IMR-90 (cell line): ENCODE data around the gene CD207. TPM values are rescaled to one million over a fixed set of nuclear protein-coding genes. Genes with fewer than 3 reads are reported as not detected.

Experiments
- ATAC-seq: fragments of 200-7000 bp; cut with Tn5 transposase; 2 replicates; pipeline ENCODE4 v1.9.1; 2020; ENCODE audit warnings: low read depth, mild to moderate bottlenecking, moderate library complexity
- BruUV-seq: library from RNA; stranded (reverse); fragments of 400-500 nt; replicated peaks from 2 replicates; lab custom pipeline; 2021; lab: Mats Ljungman, UMichigan
- CTCF ChIA-PET: fragments of 300-600 bp; formaldehyde crosslinking; extraction: SDS; loops from one replicate; lab custom pipeline; 2021; ENCODE audit warnings: antibody characterized with exemption; lab: Yijun Ruan, JAX
- POLR2A ChIA-PET: fragments of 300-600 bp; sonication (Branson Sonifier 250); formaldehyde crosslinking; loops from one replicate; lab custom pipeline; 2022; ENCODE audit warnings: antibody characterized with exemption; ENCODE audit not compliant: unreplicated experiment; lab: Charles Lee
- DNase-seq: peaks from one replicate; pipeline ENCODE4 v3.0.0; 2013
- H2AFZ ChIP-seq: replicated peaks from 2 replicates; pipeline ENCODE3; 2013; ENCODE audit warnings: low read length, mild to moderate bottlenecking; ENCODE audit not compliant: poor library complexity
- H2AK5ac ChIP-seq: 2 replicates; pipeline ENCODE4 v1.6.1; 2013; ENCODE audit warnings: low read depth, low read length, inconsistent platforms
- H2AK9ac ChIP-seq: replicated peaks from 2 replicates; pipeline ENCODE3; 2013; ENCODE audit warnings: mild to moderate bottlenecking, low read depth, low read length, moderate library complexity; ENCODE audit not compliant: poor library complexity
- H2BK120ac ChIP-seq: 2 replicates; pipeline ENCODE4 v1.6.1; 2013; ENCODE audit warnings: low read depth, low read length, inconsistent platforms
- H2BK15ac ChIP-seq: 3 replicates; pipeline ENCODE4 v1.6.1; 2013; ENCODE audit warnings: low read depth, low read length, inconsistent platforms
- H2BK20ac ChIP-seq: 2 replicates; pipeline ENCODE4 v1.6.1; 2013; ENCODE audit warnings: low read depth, mild to moderate bottlenecking, inconsistent platforms, low read length, moderate library complexity
- H2BK5ac ChIP-seq: 2 replicates; pipeline ENCODE4 v1.6.1; 2013; ENCODE audit warnings: mild to moderate bottlenecking, low read depth, low read length, inconsistent platforms; ENCODE audit not compliant: poor library complexity, severe bottlenecking
- H3K14ac ChIP-seq: replicated peaks from 2 replicates; pipeline ENCODE4 v1.6.1; 2013; ENCODE audit warnings: low read depth, low read length, inconsistent platforms
- H3K18ac ChIP-seq: 2 replicates; pipeline ENCODE4 v1.6.1; 2013; ENCODE audit warnings: low read depth, low read length, control low read depth
- H3K23ac ChIP-seq: 2 replicates; pipeline ENCODE4 v1.6.1; 2013; ENCODE audit warnings: low read depth, low read length, inconsistent platforms
- H3K27ac ChIP-seq: 2 replicates; pipeline ENCODE4 v1.5.1; 2013; ENCODE audit warnings: mild to moderate bottlenecking, control low read depth, low read length; ENCODE audit not compliant: insufficient read depth
- H3K27me3 ChIP-seq: 2 replicates; pipeline ENCODE4 v1.6.1; 2013; ENCODE audit warnings: low read length; ENCODE audit not compliant: control insufficient read depth, insufficient read depth
- H3K36me3 ChIP-seq: 2 replicates; pipeline ENCODE4 v1.6.1; 2013; ENCODE audit warnings: low read length, mixed read lengths; ENCODE audit not compliant: control insufficient read depth, insufficient read depth
- H3K4ac ChIP-seq: 2 replicates; pipeline ENCODE4 v1.6.1; 2013; ENCODE audit warnings: low read depth, low read length, inconsistent platforms
- H3K4me1 ChIP-seq: 2 replicates; pipeline ENCODE4 v1.6.1; 2013; ENCODE audit warnings: low read length, mixed read lengths; ENCODE audit not compliant: control insufficient read depth, insufficient read depth
- H3K4me2 ChIP-seq: 2 replicates; pipeline ENCODE4 v1.6.1; 2013; ENCODE audit warnings: low read depth, mild to moderate bottlenecking, control low read depth, low read length, moderate library complexity
- H3K4me3 ChIP-seq: 2 replicates; pipeline ENCODE4 v1.5.1; 2013; ENCODE audit warnings: low read depth, mild to moderate bottlenecking, control low read depth, low read length, moderate library complexity; ENCODE audit not compliant: insufficient read depth
- H3K56ac ChIP-seq: 2 replicates; pipeline ENCODE4 v1.6.1; 2013; ENCODE audit warnings: low read length, inconsistent platforms; ENCODE audit not compliant: insufficient read depth; ENCODE audit errors: extremely low read depth
- H3K79me1 ChIP-seq, 2 experiments: 2 replicates each; pipeline ENCODE4 v1.6.1; 2013; ENCODE audit warnings: low read length in 2 of 2, inconsistent platforms in 1 of 2, low read depth in 1 of 2
- H3K9ac ChIP-seq: 2 replicates; pipeline ENCODE4 v1.6.1; 2013; ENCODE audit warnings: low read depth, low read length, control low read depth
- H3K9me1 ChIP-seq: 2 replicates; pipeline ENCODE4 v1.6.1; 2013; ENCODE audit warnings: low read length, inconsistent platforms; ENCODE audit not compliant: insufficient read depth
- H3K9me3 ChIP-seq: 2 replicates; pipeline ENCODE4 v1.6.1; 2013; ENCODE audit warnings: low read length; ENCODE audit not compliant: control insufficient read depth, insufficient read depth
- H4K20me1 ChIP-seq: 2 replicates; pipeline ENCODE4 v1.6.1; 2013; ENCODE audit warnings: low read length, inconsistent platforms; ENCODE audit not compliant: insufficient read depth
- H4K5ac ChIP-seq: 2 replicates; pipeline ENCODE4 v1.6.1; 2013; ENCODE audit warnings: mild to moderate bottlenecking, low read depth, low read length, control low read depth
- H4K8ac ChIP-seq, 2 experiments: 2 replicates each; pipeline ENCODE4 v1.6.1; 2013; ENCODE audit warnings: low read depth in 2 of 2, low read length in 2 of 2, control low read depth in 1 of 2, inconsistent platforms in 1 of 2
- H4K91ac ChIP-seq: 2 replicates; pipeline ENCODE4 v1.6.1; 2013; ENCODE audit warnings: low read depth, low read length, inconsistent platforms; ENCODE audit not compliant: insufficient read depth
- CEBPB ChIP-seq: IDR thresholded peaks from 2 replicates; pipeline ENCODE4 v1.6.1; 2012; ENCODE audit warnings: low read depth, low read length, improper control_type of control experiment
- CHD1 ChIP-seq: IDR thresholded peaks from 2 replicates; pipeline ENCODE4 v1.6.1; 2012; ENCODE audit warnings: low read depth, low read length, improper control_type of control experiment
- MAFK ChIP-seq: IDR thresholded peaks from 2 replicates; pipeline ENCODE4 v1.6.1; 2012; ENCODE audit warnings: low read depth, low read length, improper control_type of control experiment
- MAZ ChIP-seq: IDR thresholded peaks from 2 replicates; pipeline ENCODE4 v1.6.1; 2012; ENCODE audit warnings: low read depth, mild to moderate bottlenecking, low read length, improper control_type of control experiment, moderate library complexity, borderline replicate concordance
- MXI1 ChIP-seq: IDR thresholded peaks from 2 replicates; pipeline ENCODE4 v1.6.1; 2012; ENCODE audit warnings: low read depth, mild to moderate bottlenecking, low read length, moderate library complexity, borderline replicate concordance
- NFE2L2 ChIP-seq: fragments of 150-350 bp; IDR thresholded peaks from 2 replicates; pipeline ENCODE4 v1.6.1; 2016; ENCODE audit warnings: low read depth, mild to moderate bottlenecking, low read length
- POLR2A ChIP-seq: IDR thresholded peaks from 2 replicates; pipeline ENCODE4 v1.6.1; 2012; ENCODE audit warnings: mild to moderate bottlenecking, low read depth, low read length
- RAD21 ChIP-seq: IDR thresholded peaks from 2 replicates; pipeline ENCODE4 v1.6.1; 2012; ENCODE audit warnings: low read length, improper control_type of control experiment
- RCOR1 ChIP-seq: IDR thresholded peaks from 2 replicates; pipeline ENCODE4 v1.6.1; 2012; ENCODE audit warnings: mild to moderate bottlenecking, low read length, improper control_type of control experiment; ENCODE audit not compliant: insufficient replicate concordance
- SMC3 ChIP-seq: fragments of 150-350 bp; IDR thresholded peaks from 2 replicates; pipeline ENCODE4 v1.6.1; 2016; ENCODE audit warnings: low read depth, mild to moderate bottlenecking, antibody characterized with exemption, low read length, moderate library complexity
- WGBS, 2 experiments: methylation state at CpG; one replicate each; pipeline versions ENCODE4 v1.1.5 to v1.1.7; 2013; ENCODE audit warnings: missing lambda C conversion rate in 2 of 2; ENCODE audit not compliant: insufficient read length in 1 of 2; ENCODE audit errors: extremely low coverage in 2 of 2; 5-methylcytosine and 5-hydroxymethylcytosine counted together
- dilution Hi-C: fragments of 300-500 bp; cut with HindIII; formaldehyde crosslinking; loops from one replicate; pipeline ENCODE4 v1.14.3; 2018; ENCODE audit warnings: low sequenced_read_pairs; ENCODE audit not compliant: unreplicated experiment
- in situ Hi-C: fragments of 300-500 bp; cut with MboI; formaldehyde crosslinking; loops from 3 replicates; pipeline ENCODE4 v1.14.3; 2019; ENCODE audit warnings: low sequenced_read_pairs, inconsistent platforms, mixed read lengths
- intact Hi-C: fragments of 100-400 bp; cut with micrococcal nuclease; formaldehyde crosslinking; loops from 2 replicates; pipeline ENCODE4 v1.10.0; 2022
- polyA plus RNA-seq, 3 experiments: library from polyadenylated mRNA; depleted of rRNA; stranded (reverse); fragments of >200 nt; gene quantifications; 2 replicates each; pipeline ENCODE4 v1.2.3, GENCODE V29; 2012; ENCODE audit warnings: low replicate concordance in 1 of 3
- total RNA-seq: library from RNA; depleted of rRNA; stranded (reverse); fragments of >200 nt; gene quantifications from 2 replicates; pipeline ENCODE4 v1.2.3, GENCODE V29; 2012
- TF ChIP-seq, protein P1 (sequence below): conservative IDR thresholded peaks from 2 replicates; pipeline ENCODE4 v1.5.1; 2012; ENCODE audit warnings: mild to moderate bottlenecking, low read depth, low read length, improper control_type of control experiment
- TF ChIP-seq, protein P2 (sequence below): fragments of 150-350 bp; IDR thresholded peaks from 2 replicates; pipeline ENCODE4 v1.6.1; 2016; ENCODE audit warnings: low read depth, mild to moderate bottlenecking, low read length, moderate library complexity, borderline replicate concordance
- TF ChIP-seq, protein P3 (sequence below): fragments of 150-350 bp; IDR thresholded peaks from 2 replicates; pipeline ENCODE4 v1.6.1; 2017; ENCODE audit warnings: mild to moderate bottlenecking, antibody characterized with exemption, low read length, low read depth

The CD207 gene
- total and polyA plus RNA-seq, 2 of the 4 experiments (the other 2 are of a cell fraction) = not detected

DNA sequence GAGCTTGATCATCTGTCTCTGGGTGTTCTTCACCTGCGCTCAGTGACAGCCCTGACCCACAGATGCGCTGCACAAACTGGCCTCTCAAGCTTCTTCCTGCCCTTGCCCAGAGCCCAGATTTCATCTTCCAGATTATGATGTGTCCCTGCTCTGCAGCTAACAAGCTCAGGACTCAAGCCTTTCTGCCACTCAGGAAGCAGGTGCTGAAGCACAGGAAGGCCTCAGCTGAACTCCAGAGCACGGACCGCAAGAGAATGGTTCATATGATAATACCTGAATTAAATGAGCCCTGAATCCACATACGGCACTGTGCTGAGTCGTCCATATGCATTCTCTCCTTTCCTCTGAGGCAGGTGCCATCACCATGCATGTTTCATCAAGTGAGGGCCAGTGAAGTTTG is 3.8 kb downstream of the CD207 start:
- intact Hi-C loops (no loop called here), in situ Hi-C loops (no loop called here), dilution Hi-C loops (no loop called here)
- no TSS peak for BruUV-seq
- ATAC-seq (no peak), DNase-seq (no peak)
- no peak overlapping the region for H2AK9ac ChIP-seq
- no peak overlapping the region for H4K5ac ChIP-seq
- H3K4me2 ChIP-seq = no peak overlapping the region
- H3K79me1 ChIP-seq = no peaks in the 10 kb centered on the region
- no peak overlapping the region for H3K9ac ChIP-seq
- H3K9me1 ChIP-seq = no peaks in the 10 kb centered on the region
- no peak overlapping the region for H2BK15ac ChIP-seq
- ChIA-PET CTCF (no interaction called here), POLR2A (no interaction called here)
- no peak overlapping the region for H2BK20ac ChIP-seq
- no peak overlapping the region for H3K23ac ChIP-seq
- no peaks in the 10 kb centered on the region for H3K4me1 ChIP-seq
- no peaks in the 10 kb centered on the region for H3K9me3 ChIP-seq
- no peak overlapping the region for H2BK5ac ChIP-seq
- no peak overlapping the region for H2AK5ac ChIP-seq
- H3K4ac ChIP-seq = no peak overlapping the region
- no peak overlapping the region for H3K14ac ChIP-seq
- no peak overlapping the region for H4K8ac ChIP-seq
- no peak overlapping the region for H4K91ac ChIP-seq
- TF ChIP-seq, protein P1, sequence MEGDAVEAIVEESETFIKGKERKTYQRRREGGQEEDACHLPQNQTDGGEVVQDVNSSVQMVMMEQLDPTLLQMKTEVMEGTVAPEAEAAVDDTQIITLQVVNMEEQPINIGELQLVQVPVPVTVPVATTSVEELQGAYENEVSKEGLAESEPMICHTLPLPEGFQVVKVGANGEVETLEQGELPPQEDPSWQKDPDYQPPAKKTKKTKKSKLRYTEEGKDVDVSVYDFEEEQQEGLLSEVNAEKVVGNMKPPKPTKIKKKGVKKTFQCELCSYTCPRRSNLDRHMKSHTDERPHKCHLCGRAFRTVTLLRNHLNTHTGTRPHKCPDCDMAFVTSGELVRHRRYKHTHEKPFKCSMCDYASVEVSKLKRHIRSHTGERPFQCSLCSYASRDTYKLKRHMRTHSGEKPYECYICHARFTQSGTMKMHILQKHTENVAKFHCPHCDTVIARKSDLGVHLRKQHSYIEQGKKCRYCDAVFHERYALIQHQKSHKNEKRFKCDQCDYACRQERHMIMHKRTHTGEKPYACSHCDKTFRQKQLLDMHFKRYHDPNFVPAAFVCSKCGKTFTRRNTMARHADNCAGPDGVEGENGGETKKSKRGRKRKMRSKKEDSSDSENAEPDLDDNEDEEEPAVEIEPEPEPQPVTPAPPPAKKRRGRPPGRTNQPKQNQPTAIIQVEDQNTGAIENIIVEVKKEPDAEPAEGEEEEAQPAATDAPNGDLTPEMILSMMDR = no peak
- TF ChIP-seq, protein P2, sequence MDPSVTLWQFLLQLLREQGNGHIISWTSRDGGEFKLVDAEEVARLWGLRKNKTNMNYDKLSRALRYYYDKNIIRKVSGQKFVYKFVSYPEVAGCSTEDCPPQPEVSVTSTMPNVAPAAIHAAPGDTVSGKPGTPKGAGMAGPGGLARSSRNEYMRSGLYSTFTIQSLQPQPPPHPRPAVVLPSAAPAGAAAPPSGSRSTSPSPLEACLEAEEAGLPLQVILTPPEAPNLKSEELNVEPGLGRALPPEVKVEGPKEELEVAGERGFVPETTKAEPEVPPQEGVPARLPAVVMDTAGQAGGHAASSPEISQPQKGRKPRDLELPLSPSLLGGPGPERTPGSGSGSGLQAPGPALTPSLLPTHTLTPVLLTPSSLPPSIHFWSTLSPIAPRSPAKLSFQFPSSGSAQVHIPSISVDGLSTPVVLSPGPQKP = no peak
- TF ChIP-seq SMC3 (no peak), CHD1 (no peak), NFE2L2 (no peak), MXI1 (no peak), RCOR1 (no peak), MAZ (no peak), POLR2A (no peak), CEBPB (no peak), RAD21 (no peak), MAFK (no peak)
- TF ChIP-seq, protein P3, sequence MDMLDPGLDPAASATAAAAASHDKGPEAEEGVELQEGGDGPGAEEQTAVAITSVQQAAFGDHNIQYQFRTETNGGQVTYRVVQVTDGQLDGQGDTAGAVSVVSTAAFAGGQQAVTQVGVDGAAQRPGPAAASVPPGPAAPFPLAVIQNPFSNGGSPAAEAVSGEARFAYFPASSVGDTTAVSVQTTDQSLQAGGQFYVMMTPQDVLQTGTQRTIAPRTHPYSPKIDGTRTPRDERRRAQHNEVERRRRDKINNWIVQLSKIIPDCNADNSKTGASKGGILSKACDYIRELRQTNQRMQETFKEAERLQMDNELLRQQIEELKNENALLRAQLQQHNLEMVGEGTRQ = no peak
- 66% methylated on average over 5 of the region's 6 CpGs; no CpG with 5 or more reads in 1 of the 2 experiments for WGBS, 2 experiments
- no peak overlapping the region for H2BK120ac ChIP-seq
- no peaks in the 10 kb centered on the region for H4K20me1 ChIP-seq
- H3K4me3 ChIP-seq = no peak overlapping the region
- H3K27me3 ChIP-seq = peaks cover 14% of the 10 kb centered on the region
- peak overlapping the region; percentile 24 for H2AFZ ChIP-seq
- no peaks in the 10 kb centered on the region for H3K36me3 ChIP-seq
- H3K56ac ChIP-seq = no peak overlapping the region
- H3K27ac ChIP-seq = no peak overlapping the region
- no peak overlapping the region for H3K18ac ChIP-seq
